Gastrocnemius medialis (tissue), 4 donors: Measurements from ENCODE around the gene OPCML. TPM values are rescaled to one million over a fixed set of nuclear protein-coding genes. Genes with fewer than 3 reads are reported as not detected.

Source experiments
- ATAC-seq, 2 donors: fragments of 150-250 bp; one replicate each; pipeline ENCODE4 v1.9.1; 2016
- DNase-seq, 2 donors: peaks; one replicate each; pipeline ENCODE4 v3.0.0-alpha.2; 2019
- H3K27ac ChIP-seq, 4 donors: fragments of 200-600 bp; sonication (generic); 1 replicate in 1 of 4; 2 replicates in 3 of 4; pipeline ENCODE4 v1.5.1; 2016 to 2018; ENCODE audit warnings: mild to moderate bottlenecking in 2 of 4, moderate library complexity in 1 of 4
- H3K27me3 ChIP-seq, 3 donors: fragments of 200-600 bp; sonication (generic) in 2 of 3; 1 replicate in 1 of 3; 2 replicates in 2 of 3; pipeline versions ENCODE4 v1.5.1 to v1.6.0; 2016 to 2019; ENCODE audit warnings: mild to moderate bottlenecking in 1 of 3, moderate library complexity in 1 of 3
- H3K36me3 ChIP-seq, 2 donors: fragments of 200-600 bp; sonication (generic) in 1 of 2; one replicate each; pipeline ENCODE4 v1.5.1; 2017 to 2018
- H3K4me1 ChIP-seq, 2 donors: fragments of 200-600 bp; sonication (generic) in 1 of 2; one replicate each; pipeline ENCODE4 v1.5.1; 2016 to 2017; ENCODE audit warnings: mild to moderate bottlenecking in 2 of 2
- H3K4me3 ChIP-seq, 4 donors: fragments of 200-600 bp; sonication (generic) in 3 of 4; 1 replicate in 1 of 4; 2 replicates in 3 of 4; pipeline ENCODE4 v1.5.1; 2016 to 2019; ENCODE audit warnings: mild to moderate bottlenecking in 2 of 4
- H3K9me3 ChIP-seq, 3 donors: fragments of 200-600 bp; sonication (generic) in 2 of 3; 1 replicate in 1 of 3; 2 replicates in 2 of 3; pipeline ENCODE4 v1.5.1; 2016 to 2019
- POLR2A ChIP-seq, 2 donors: fragments of 450-650 bp; IDR thresholded peaks; one replicate each; pipeline ENCODE4 v1.6.1; 2017; ENCODE audit warnings: antibody characterized with exemption in 2 of 2, mild to moderate bottlenecking in 2 of 2, moderate library complexity in 2 of 2
- in situ Hi-C, 4 donors: fragments of 200-750 bp; cut with MboI; loops; one replicate each; pipeline versions ENCODE4 v1.15.0 to v1.8.0; 2017; ENCODE audit warnings: low sequenced_read_pairs in 4 of 4
- intact Hi-C: fragments of 100-400 bp; cut with DNase I; formaldehyde crosslinking; loops from one replicate; pipeline ENCODE4 v1.15.1; 2023; ENCODE audit warnings: low total_unique reads
- total RNA-seq, 4 donors: library from RNA; depleted of rRNA; stranded (reverse); fragments of >200 nt; gene quantifications; one replicate each; pipeline versions ENCODE4 v1.1.0 to v1.2.3, GENCODE V29; 2016
- TF ChIP-seq, protein P1 (sequence below), 5 experiments: fragments of 450-650 bp in 3 of 5; fragments of 200-600 bp in 2 of 5; sonication (generic) in 2 of 5; IDR thresholded peaks in 4 of 5; conservative IDR thresholded peaks in 1 of 5; 1 replicate in 4 of 5; 2 replicates in 1 of 5; pipeline ENCODE4 v1.5.1; 2016 to 2019; ENCODE audit warnings: antibody characterized with exemption in 5 of 5, mild to moderate bottlenecking in 3 of 5, moderate library complexity in 3 of 5

Gene OPCML
- total RNA-seq, 4 donors from 2014 or later: not detected

DNA sequence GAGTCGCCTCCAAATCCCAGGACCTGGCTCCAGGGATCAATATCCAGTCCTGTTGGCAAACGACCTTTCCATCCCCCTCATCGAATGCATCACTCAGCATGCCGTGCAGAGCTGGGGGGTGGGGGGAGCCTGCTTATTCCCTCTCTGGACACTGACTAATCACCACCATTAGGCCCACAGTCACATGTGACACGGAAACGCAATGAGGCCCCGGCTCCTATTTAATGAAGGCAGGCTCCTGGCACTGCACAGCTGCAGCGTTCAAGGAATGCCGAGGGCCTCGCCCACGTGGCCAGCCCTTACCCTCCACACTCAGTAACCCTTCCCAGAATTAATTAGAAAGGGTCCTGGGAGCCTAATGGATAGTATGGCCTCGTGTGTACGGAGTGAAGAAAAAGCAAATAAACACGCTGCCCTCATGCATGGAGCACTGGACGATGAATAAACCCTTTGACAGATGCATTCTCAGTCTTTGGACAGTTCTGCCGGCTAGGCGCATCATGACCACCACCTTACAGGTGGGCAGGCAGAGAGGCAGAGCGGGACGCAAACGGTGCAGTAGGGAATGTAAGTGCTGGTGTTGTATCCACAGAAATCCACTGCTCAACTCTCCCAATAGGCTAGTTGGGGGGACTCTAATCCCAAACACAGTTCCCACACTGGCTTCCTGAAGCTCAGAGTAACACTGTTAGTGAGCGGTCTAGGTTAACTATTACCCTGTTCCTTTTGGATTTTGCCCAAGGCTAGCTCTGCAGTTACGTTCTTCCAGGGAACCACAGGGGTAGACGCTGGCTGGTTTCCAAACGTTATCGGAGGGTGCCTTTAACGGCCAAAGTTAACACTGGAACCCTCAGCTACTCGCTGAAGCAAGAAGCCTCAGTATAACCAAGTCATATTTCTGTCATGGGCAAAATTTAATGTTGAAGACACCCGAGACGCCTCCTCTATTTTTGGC, 490.1 kb downstream of the OPCML start:
- Histone ChIP-seq H3K9me3 (no peaks in the 10 kb centered on the region), H3K4me1 (no peaks in the 10 kb centered on the region), H3K27ac (no peak overlapping the region), H3K36me3 (no peaks in the 10 kb centered on the region), H3K4me3 (no peak overlapping the region), H3K27me3 (peaks cover 0 to 3% (median 0%) of the 10 kb centered on the region in 3 donors)
- in situ Hi-C loops (no loop called here), intact Hi-C loops (no loop called here)
- no peak for DNase-seq
- ATAC-seq: no peak
- TF ChIP-seq, protein P1, sequence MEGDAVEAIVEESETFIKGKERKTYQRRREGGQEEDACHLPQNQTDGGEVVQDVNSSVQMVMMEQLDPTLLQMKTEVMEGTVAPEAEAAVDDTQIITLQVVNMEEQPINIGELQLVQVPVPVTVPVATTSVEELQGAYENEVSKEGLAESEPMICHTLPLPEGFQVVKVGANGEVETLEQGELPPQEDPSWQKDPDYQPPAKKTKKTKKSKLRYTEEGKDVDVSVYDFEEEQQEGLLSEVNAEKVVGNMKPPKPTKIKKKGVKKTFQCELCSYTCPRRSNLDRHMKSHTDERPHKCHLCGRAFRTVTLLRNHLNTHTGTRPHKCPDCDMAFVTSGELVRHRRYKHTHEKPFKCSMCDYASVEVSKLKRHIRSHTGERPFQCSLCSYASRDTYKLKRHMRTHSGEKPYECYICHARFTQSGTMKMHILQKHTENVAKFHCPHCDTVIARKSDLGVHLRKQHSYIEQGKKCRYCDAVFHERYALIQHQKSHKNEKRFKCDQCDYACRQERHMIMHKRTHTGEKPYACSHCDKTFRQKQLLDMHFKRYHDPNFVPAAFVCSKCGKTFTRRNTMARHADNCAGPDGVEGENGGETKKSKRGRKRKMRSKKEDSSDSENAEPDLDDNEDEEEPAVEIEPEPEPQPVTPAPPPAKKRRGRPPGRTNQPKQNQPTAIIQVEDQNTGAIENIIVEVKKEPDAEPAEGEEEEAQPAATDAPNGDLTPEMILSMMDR (IDR thresholded peaks at IDR 0.05 in 4 of 5, conservative IDR thresholded peaks at IDR 0.05 in 1 of 5): no peak
- TF ChIP-seq POLR2A (IDR thresholded peaks at IDR 0.05): no peak

- Histone ChIP-seq H3K4me3 (no peak overlapping the region), H3K4me1 (no peaks in the 10 kb centered on the region), H3K27me3 (peaks cover 0 to 3% (median 0%) of the 10 kb centered on the region in 3 donors), H3K9me3 (no peaks in the 10 kb centered on the region), H3K36me3 (no peaks in the 10 kb centered on the region), H3K27ac (no peak overlapping the region)
- in situ Hi-C loops: no loop called here
- TF ChIP-seq POLR2A (IDR thresholded peaks at IDR 0.05): no peak
- TF ChIP-seq, protein P1 (IDR thresholded peaks at IDR 0.05 in 4 of 5, conservative IDR thresholded peaks at IDR 0.05 in 1 of 5): no peak
- DNase-seq: no peak
- no peak for ATAC-seq
- intact Hi-C loops: no loop called here
These were observed 491.1 kb downstream of the OPCML start for GRCh38 chr11:133041181-133041580.

- H3K9me3 ChIP-seq: no peaks in the 10 kb centered on the region
- TF ChIP-seq, protein P1 (IDR thresholded peaks at IDR 0.05 in 4 of 5, conservative IDR thresholded peaks at IDR 0.05 in 1 of 5): no peak
- TF ChIP-seq POLR2A (IDR thresholded peaks at IDR 0.05): no peak
- intact Hi-C loops: no loop called here
- no peaks in the 10 kb centered on the region for H3K4me1 ChIP-seq
- no peaks in the 10 kb centered on the region for H3K36me3 ChIP-seq
- no peak overlapping the region for H3K4me3 ChIP-seq
- peaks cover 0 to 3% (median 0%) of the 10 kb centered on the region in 3 donors for H3K27me3 ChIP-seq
- ATAC-seq (no peak), DNase-seq (no peak)
- in situ Hi-C loops: no loop called here
- no peak overlapping the region for H3K27ac ChIP-seq
These were observed 491.9 kb downstream of the OPCML start for GRCh38 chr11:133040289-133040900.

DNA sequence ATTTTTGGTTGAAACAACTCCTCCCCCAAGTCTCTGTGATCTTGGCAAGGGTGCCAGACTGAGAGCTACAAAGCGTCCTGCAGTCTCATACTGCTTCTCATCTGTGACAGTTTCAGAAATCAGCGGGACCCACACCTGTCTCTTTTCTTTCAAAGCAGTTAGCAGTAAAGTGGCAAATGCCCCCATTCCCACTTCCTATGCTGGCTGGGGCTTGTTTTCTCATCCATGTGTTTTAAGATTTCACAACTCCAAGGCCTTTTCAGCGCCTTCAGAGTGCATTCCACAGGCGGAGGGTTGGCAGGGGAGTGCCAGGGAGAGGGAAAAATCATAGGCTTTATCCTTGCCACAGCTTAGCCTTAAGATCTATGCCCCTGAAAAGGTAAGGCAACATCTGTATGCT, 493.5 kb downstream of the OPCML start:
- H3K9me3 ChIP-seq: no peaks in the 10 kb centered on the region
- no peaks in the 10 kb centered on the region for H3K36me3 ChIP-seq
- TF ChIP-seq, protein P1 (IDR thresholded peaks at IDR 0.05 in 4 of 5, conservative IDR thresholded peaks at IDR 0.05 in 1 of 5): no peak
- no peak for TF ChIP-seq POLR2A (IDR thresholded peaks at IDR 0.05)
- no peak overlapping the region for H3K4me3 ChIP-seq
- peaks cover 0 to 3% (median 0%) of the 10 kb centered on the region in 3 donors for H3K27me3 ChIP-seq
- H3K27ac ChIP-seq: no peak overlapping the region
- ATAC-seq (no peak), DNase-seq (no peak)
- in situ Hi-C loops (no loop called here), intact Hi-C loops (no loop called here)
- no peaks in the 10 kb centered on the region for H3K4me1 ChIP-seq
